GM12878 (cell line): ENCODE data around the gene MYMK. TPM values are rescaled to one million over a fixed set of nuclear protein-coding genes. Genes with fewer than 3 reads are reported as not detected.

ENCODE experiments used
- ATAC-seq: fragments of 200-7000 bp; cut with Tn5 transposase; 3 replicates; pipeline ENCODE4 v1.9.1; 2020; ENCODE audit warnings: mild to moderate bottlenecking, moderate library complexity
- BruUV-seq: library from RNA; stranded (reverse); fragments of 400-500 nt; replicated peaks from 2 replicates; lab custom pipeline; 2021; lab: Mats Ljungman, UMichigan
- CTCF ChIA-PET: fragments of 300-600 bp; sonication (Branson Sonifier 250); formaldehyde crosslinking; extraction: SDS; loops from one replicate; lab custom pipeline; 2021; ENCODE audit warnings: inconsistent platforms; lab: Yijun Ruan, JAX
- POLR2A ChIA-PET: fragments of 350-600 bp; formaldehyde crosslinking; extraction: SDS; loops from one replicate; lab custom pipeline; 2021; ENCODE audit warnings: inconsistent platforms; lab: Charles Lee
- RAD21 ChIA-PET: fragments of 300-600 bp; sonication (Branson Sonifier 250); formaldehyde crosslinking; loops from one replicate; lab custom pipeline; 2023; ENCODE audit warnings: antibody characterized with exemption; ENCODE audit not compliant: unreplicated experiment; lab: Charles Lee
- SMC1A ChIA-PET: fragments of 300-600 bp; sonication (Branson Sonifier 250); formaldehyde crosslinking; loops from one replicate; lab custom pipeline; 2023; ENCODE audit not compliant: unreplicated experiment, uncharacterized antibody; lab: Charles Lee
- DNase-seq: peaks from one replicate; pipeline ENCODE4 v3.0.0-alpha.2; 2011; ENCODE audit warnings: low read depth, low spot score
- FAIRE-seq: peaks from 3 replicates; lab custom pipeline; 2011; peaks lifted over from hg19 to GRCh38; lab: Jason Lieb, UNC
- H2AFZ ChIP-seq: 2 replicates; pipeline ENCODE4 v1.6.0; 2011; ENCODE audit warnings: low read depth, low read length, control low read depth; ENCODE audit not compliant: control insufficient read depth
- H3K27ac ChIP-seq: 2 replicates; pipeline ENCODE4 v1.5.1; 2011; ENCODE audit warnings: control low read depth; ENCODE audit not compliant: control insufficient read depth, insufficient read depth
- H3K27me3 ChIP-seq, 2 experiments: replicated peaks in 1 of 2; 2 replicates each; pipeline versions ENCODE4 v1.6.0 to v1.6.1; 2011; ENCODE audit warnings: low read length in 1 of 2; ENCODE audit not compliant: control insufficient read depth in 2 of 2, insufficient read depth in 2 of 2
- H3K36me3 ChIP-seq, 2 experiments: 2 replicates each; pipeline ENCODE4 v1.5.1; 2011; ENCODE audit warnings: low read length in 1 of 2; ENCODE audit not compliant: control insufficient read depth in 2 of 2, insufficient read depth in 2 of 2
- H3K4me1 ChIP-seq: 2 replicates; pipeline ENCODE4 v1.6.1; 2011; ENCODE audit warnings: mild to moderate bottlenecking, low read length, moderate library complexity, mixed read lengths; ENCODE audit not compliant: control insufficient read depth, insufficient read depth
- H3K4me2 ChIP-seq: 2 replicates; pipeline ENCODE4 v1.6.0; 2011; ENCODE audit warnings: control low read depth; ENCODE audit not compliant: control insufficient read depth, insufficient read depth
- H3K4me3 ChIP-seq: fragments of 200-600 bp; sonication (generic); 2 replicates; pipeline ENCODE4 v1.5.1; 2016
- H3K79me2 ChIP-seq: 2 replicates; pipeline ENCODE4 v1.6.0; 2011; ENCODE audit warnings: low read length; ENCODE audit not compliant: control insufficient read depth, insufficient read depth
- H3K9ac ChIP-seq: 2 replicates; pipeline ENCODE4 v1.8.0; 2011; ENCODE audit warnings: low read length, control low read depth, mixed read lengths; ENCODE audit not compliant: control insufficient read depth, insufficient read depth
- H3K9me3 ChIP-seq: replicated peaks from 3 replicates; pipeline ENCODE4 v1.5.1; 2011; ENCODE audit warnings: mild to moderate bottlenecking, low read length; ENCODE audit not compliant: control insufficient read depth, insufficient read depth
- H4K20me1 ChIP-seq: 2 replicates; pipeline ENCODE4 v1.6.0; 2011; ENCODE audit not compliant: control insufficient read depth, insufficient read depth
- CBFB ChIP-seq: IDR thresholded peaks from 2 replicates; pipeline ENCODE4 v1.6.1; 2016; ENCODE audit warnings: antibody characterized with exemption, low read depth
- CBX3 ChIP-seq: fragments of 200-600 bp; sonication (generic); IDR thresholded peaks from 2 replicates; pipeline ENCODE4 v1.6.1; 2016; ENCODE audit warnings: low read depth, borderline replicate concordance
- CREB1 ChIP-seq: IDR thresholded peaks from 2 replicates; pipeline ENCODE4 v1.6.1; 2012; ENCODE audit warnings: low read depth, mild to moderate bottlenecking, inconsistent platforms
- HCFC1 ChIP-seq: fragments of 150-350 bp; IDR thresholded peaks from 2 replicates; pipeline ENCODE4 v1.6.1; 2014; ENCODE audit warnings: low read length
- JUND ChIP-seq: IDR thresholded peaks from 2 replicates; pipeline ENCODE4 v1.6.1; 2012; ENCODE audit warnings: low read depth, mild to moderate bottlenecking, low read length, improper control_type of control experiment, moderate library complexity
- KLF5 ChIP-seq: fragments of 450-650 bp; IDR thresholded peaks from 2 replicates; pipeline ENCODE4 v1.6.1; 2014; ENCODE audit warnings: mild to moderate bottlenecking; ENCODE audit not compliant: partially characterized antibody
- MTA3 ChIP-seq: IDR thresholded peaks from 2 replicates; pipeline ENCODE4 v1.6.1; 2012; ENCODE audit warnings: low read length, inconsistent platforms, borderline replicate concordance
- NBN ChIP-seq: fragments of 450-650 bp; IDR thresholded peaks from 2 replicates; pipeline ENCODE4 v1.6.1; 2016
- NFYB ChIP-seq: IDR thresholded peaks from 2 replicates; pipeline ENCODE4 v1.6.1; 2011; ENCODE audit warnings: low read depth, mild to moderate bottlenecking, low read length, improper control_type of control experiment, moderate library complexity; ENCODE audit not compliant: insufficient read depth
- RELA ChIP-seq: fragments of 450-650 bp; IDR thresholded peaks from 2 replicates; pipeline ENCODE4 v1.8.0; 2014; ENCODE audit warnings: borderline replicate concordance; ENCODE audit not compliant: partially characterized antibody
- SPI1 ChIP-seq: IDR thresholded peaks from 2 replicates; pipeline ENCODE4 v1.6.1; 2011; ENCODE audit warnings: low read depth, mild to moderate bottlenecking, low read length, moderate library complexity, borderline replicate concordance; ENCODE audit not compliant: insufficient read depth
- WRNIP1 ChIP-seq: IDR thresholded peaks from 2 replicates; pipeline ENCODE4 v1.6.1; 2011; ENCODE audit warnings: low read depth, low read length, improper control_type of control experiment, borderline replicate concordance
- WGBS: methylation state at CpG from one replicate; pipeline ENCODE4 v1.1.6; 2016; ENCODE audit warnings: low lambda C conversion rate; ENCODE audit not compliant: insufficient replicate concordance, insufficient coverage; ENCODE audit errors: missing lambda C conversion rate; 5-methylcytosine and 5-hydroxymethylcytosine counted together
- in situ Hi-C: fragments of 300-500 bp; cut with MboI; formaldehyde crosslinking; loops from 9 replicates; pipeline ENCODE4 v1.14.3; 2018; ENCODE audit warnings: mixed read lengths
- intact Hi-C: fragments of 100-400 bp; cut with micrococcal nuclease; formaldehyde crosslinking; loops from one replicate; pipeline ENCODE4 v1.14.2; 2022; ENCODE audit not compliant: unreplicated experiment
- polyA plus RNA-seq, 11 experiments: library from polyadenylated mRNA; depleted of rRNA in 4 of 11; unstranded in 6 of 11; stranded (reverse) in 5 of 11; fragments of >200 nt; fragmentation: Nextera tagmentation in 4 of 11; fragmentation: Illumina TruSeq in 1 of 11; extraction: Ambion mirVana in 4 of 11; extraction: Trizol in 1 of 11; gene quantifications; 1 replicate in 1 of 11; 2 replicates in 10 of 11; pipeline versions ENCODE4 v1.2.1 to v1.2.3, GENCODE V29; 2011 to 2016; ENCODE audit warnings: inconsistent platforms in 2 of 11, missing spikeins in 2 of 11, low read depth in 1 of 11
- total RNA-seq, 4 experiments: library from RNA; depleted of rRNA in 3 of 4; stranded (reverse); fragments of >200 nt in 3 of 4; fragmentation: Illumina TruSeq in 1 of 4; extraction: Trizol in 1 of 4; gene quantifications; 2 replicates each; pipeline versions ENCODE4 v1.2.1 to v1.2.3, GENCODE V29; 2013 to 2021
- TF ChIP-seq, protein P1 (sequence below), 3 experiments: IDR thresholded peaks in 2 of 3; conservative IDR thresholded peaks in 1 of 3; 2 replicates each; pipeline ENCODE4 v1.5.1; 2011; ENCODE audit warnings: low read depth in 3 of 3, low read length in 3 of 3, mild to moderate bottlenecking in 3 of 3, control low read depth in 2 of 3, moderate library complexity in 2 of 3, inconsistent platforms in 1 of 3, mixed read lengths in 1 of 3; ENCODE audit not compliant: control insufficient read depth in 2 of 3, insufficient read depth in 1 of 3; ENCODE audit errors: extremely low read depth in 1 of 3
- TF ChIP-seq, protein P2 (sequence below): fragments of 450-650 bp; IDR thresholded peaks from 2 replicates; pipeline ENCODE4 v1.6.1; 2017; ENCODE audit warnings: low read depth, mild to moderate bottlenecking, moderate library complexity
- TF ChIP-seq, protein P3 (sequence below): IDR thresholded peaks from 2 replicates; pipeline ENCODE4 v1.6.1; 2012; ENCODE audit warnings: low read depth, low read length, improper control_type of control experiment
- TF ChIP-seq, protein P4 (sequence below): IDR thresholded peaks from 2 replicates; pipeline ENCODE4 v1.6.1; 2011; ENCODE audit warnings: borderline replicate concordance, low read depth, mild to moderate bottlenecking, moderate library complexity, mixed read lengths, low read length; ENCODE audit not compliant: insufficient read depth; ENCODE audit errors: extremely low read length

Gene MYMK
- total and polyA plus RNA-seq, 10 of the 15 experiments (the other 5 are each of a cell fraction or from before 2014, with no cell fraction given): not detected

DNA sequence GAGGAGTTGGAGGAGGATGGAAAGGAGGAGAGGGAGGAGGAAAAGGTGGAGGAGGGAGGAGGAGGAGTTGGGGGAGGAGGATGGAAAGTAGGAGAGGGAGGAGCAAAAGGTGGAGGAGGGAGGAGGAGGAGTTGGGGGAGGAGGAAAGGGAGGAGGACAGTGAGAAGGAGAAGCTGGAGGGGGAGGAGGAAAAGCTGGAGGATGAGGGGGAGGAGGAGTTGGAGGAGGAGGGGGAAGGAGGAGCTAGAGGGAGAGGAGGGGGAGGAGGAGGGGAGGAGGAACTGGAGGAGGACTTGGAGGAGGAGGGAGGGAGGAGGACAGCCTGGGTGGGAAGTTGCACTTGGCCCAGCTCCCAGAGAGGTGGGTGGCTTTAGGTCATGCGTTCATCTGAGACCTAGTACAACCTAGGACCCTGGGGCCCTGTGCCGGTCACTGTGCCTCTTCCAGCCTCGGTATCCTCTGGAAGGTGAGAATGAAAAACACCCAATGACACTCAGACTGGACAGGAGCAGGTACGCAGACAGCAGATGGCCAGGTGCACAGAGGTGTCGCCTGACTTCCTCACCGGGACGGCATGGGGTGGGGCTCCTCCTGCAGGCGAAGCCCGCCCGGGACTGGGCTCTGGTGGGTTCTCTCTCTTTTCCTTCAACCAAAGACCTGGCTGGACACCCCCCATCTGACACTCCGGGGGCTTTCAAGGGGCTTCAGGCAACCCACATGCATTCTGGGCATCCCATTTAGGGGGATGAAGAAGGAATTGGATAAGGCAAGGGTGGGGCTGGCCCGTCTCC is 33.7 kb downstream of the MYMK start:
- no peak for DNase-seq
- H3K4me2 ChIP-seq: no peak overlapping the region
- WGBS: 50% methylated on average over 12 of the region's 12 CpGs
- POLR2A ChIA-PET: interaction anchor here (0.6 kb wide), 1 partner anchor 697 kb away, joined by 10 read pairs; no protein-coding TSS in a partner anchor
- H3K27ac ChIP-seq: no peak overlapping the region
- no peak overlapping the region for H3K9ac ChIP-seq
- no TSS peak for BruUV-seq
- H3K36me3 ChIP-seq: no peaks in the 10 kb centered on the region
- H4K20me1 ChIP-seq: no peaks in the 10 kb centered on the region
- CTCF ChIA-PET: interaction anchor here (1.0 kb wide), 1 partner anchor 310 kb away, joined by 3 read pairs; no protein-coding TSS in a partner anchor
- H3K4me1 ChIP-seq: peaks cover 2% of the 10 kb centered on the region
- TF ChIP-seq, protein P1, sequence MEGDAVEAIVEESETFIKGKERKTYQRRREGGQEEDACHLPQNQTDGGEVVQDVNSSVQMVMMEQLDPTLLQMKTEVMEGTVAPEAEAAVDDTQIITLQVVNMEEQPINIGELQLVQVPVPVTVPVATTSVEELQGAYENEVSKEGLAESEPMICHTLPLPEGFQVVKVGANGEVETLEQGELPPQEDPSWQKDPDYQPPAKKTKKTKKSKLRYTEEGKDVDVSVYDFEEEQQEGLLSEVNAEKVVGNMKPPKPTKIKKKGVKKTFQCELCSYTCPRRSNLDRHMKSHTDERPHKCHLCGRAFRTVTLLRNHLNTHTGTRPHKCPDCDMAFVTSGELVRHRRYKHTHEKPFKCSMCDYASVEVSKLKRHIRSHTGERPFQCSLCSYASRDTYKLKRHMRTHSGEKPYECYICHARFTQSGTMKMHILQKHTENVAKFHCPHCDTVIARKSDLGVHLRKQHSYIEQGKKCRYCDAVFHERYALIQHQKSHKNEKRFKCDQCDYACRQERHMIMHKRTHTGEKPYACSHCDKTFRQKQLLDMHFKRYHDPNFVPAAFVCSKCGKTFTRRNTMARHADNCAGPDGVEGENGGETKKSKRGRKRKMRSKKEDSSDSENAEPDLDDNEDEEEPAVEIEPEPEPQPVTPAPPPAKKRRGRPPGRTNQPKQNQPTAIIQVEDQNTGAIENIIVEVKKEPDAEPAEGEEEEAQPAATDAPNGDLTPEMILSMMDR (IDR thresholded peaks at IDR 0.05 in 2 of 3, conservative IDR thresholded peaks at IDR 0.05 in 1 of 3; ENCODE audit: control insufficient read depth in 2 of 3, extremely low read depth in 1 of 3, insufficient read depth in 1 of 3, low read depth in 3 of 3, low read length in 3 of 3): no peak
- TF ChIP-seq, protein P2, sequence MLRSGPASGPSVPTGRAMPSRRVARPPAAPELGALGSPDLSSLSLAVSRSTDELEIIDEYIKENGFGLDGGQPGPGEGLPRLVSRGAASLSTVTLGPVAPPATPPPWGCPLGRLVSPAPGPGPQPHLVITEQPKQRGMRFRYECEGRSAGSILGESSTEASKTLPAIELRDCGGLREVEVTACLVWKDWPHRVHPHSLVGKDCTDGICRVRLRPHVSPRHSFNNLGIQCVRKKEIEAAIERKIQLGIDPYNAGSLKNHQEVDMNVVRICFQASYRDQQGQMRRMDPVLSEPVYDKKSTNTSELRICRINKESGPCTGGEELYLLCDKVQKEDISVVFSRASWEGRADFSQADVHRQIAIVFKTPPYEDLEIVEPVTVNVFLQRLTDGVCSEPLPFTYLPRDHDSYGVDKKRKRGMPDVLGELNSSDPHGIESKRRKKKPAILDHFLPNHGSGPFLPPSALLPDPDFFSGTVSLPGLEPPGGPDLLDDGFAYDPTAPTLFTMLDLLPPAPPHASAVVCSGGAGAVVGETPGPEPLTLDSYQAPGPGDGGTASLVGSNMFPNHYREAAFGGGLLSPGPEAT: no peak
- TF ChIP-seq, protein P3, sequence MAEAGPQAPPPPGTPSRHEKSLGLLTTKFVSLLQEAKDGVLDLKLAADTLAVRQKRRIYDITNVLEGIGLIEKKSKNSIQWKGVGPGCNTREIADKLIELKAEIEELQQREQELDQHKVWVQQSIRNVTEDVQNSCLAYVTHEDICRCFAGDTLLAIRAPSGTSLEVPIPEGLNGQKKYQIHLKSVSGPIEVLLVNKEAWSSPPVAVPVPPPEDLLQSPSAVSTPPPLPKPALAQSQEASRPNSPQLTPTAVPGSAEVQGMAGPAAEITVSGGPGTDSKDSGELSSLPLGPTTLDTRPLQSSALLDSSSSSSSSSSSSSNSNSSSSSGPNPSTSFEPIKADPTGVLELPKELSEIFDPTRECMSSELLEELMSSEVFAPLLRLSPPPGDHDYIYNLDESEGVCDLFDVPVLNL: no peak
- TF ChIP-seq NFYB: no peak
- no peak for TF ChIP-seq JUND
- TF ChIP-seq MTA3: no peak
- TF ChIP-seq CBFB: no peak
- no peak for TF ChIP-seq HCFC1
- no peak for TF ChIP-seq RELA
- TF ChIP-seq WRNIP1: no peak
- no peak for TF ChIP-seq CREB1
- TF ChIP-seq NBN: no peak
- TF ChIP-seq, protein P4, sequence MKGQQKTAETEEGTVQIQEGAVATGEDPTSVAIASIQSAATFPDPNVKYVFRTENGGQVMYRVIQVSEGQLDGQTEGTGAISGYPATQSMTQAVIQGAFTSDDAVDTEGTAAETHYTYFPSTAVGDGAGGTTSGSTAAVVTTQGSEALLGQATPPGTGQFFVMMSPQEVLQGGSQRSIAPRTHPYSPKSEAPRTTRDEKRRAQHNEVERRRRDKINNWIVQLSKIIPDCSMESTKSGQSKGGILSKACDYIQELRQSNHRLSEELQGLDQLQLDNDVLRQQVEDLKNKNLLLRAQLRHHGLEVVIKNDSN: no peak
- no peak for TF ChIP-seq SPI1
- no peak for TF ChIP-seq CBX3
- no peak for TF ChIP-seq KLF5
- SMC1A ChIA-PET: no interaction called here
- H3K79me2 ChIP-seq: no peaks in the 10 kb centered on the region
- H3K4me3 ChIP-seq: no peak overlapping the region
- intact Hi-C loops: no loop called here
- no peak overlapping the region for H2AFZ ChIP-seq
- in situ Hi-C loops: no loop called here
- no peaks in the 10 kb centered on the region for H3K9me3 ChIP-seq
- RAD21 ChIA-PET: no interaction called here
- no peaks in the 10 kb centered on the region; a peak in 3 of 4 replicates for H3K27me3 ChIP-seq
- no peak for FAIRE-seq
- no peak for ATAC-seq
